HG03135 (cell line): ENCODE results near the gene CNTROB.
"Not testable (repeated sequence)": the region's sequence is repeated elsewhere in the genome, so short reads cannot be mapped to it uniquely, and the experiment has no call there.

Source experiments
- ATAC-seq: cut with Tn5 transposase; IDR thresholded peaks from one replicate; pipeline ENCODE4 v1.9.1; 2021; ENCODE audit warnings: mild to moderate bottlenecking, moderate library complexity; ENCODE audit not compliant: unreplicated experiment

Gene CNTROB

GRCh38 chr17:7940034-7940433 lies 8.0 kb downstream of the CNTROB start:
- no peak for ATAC-seq

- no peak for ATAC-seq
Observed at GRCh38 chr17:7940743-7941142, 8.7 kb downstream of the CNTROB start.

DNA sequence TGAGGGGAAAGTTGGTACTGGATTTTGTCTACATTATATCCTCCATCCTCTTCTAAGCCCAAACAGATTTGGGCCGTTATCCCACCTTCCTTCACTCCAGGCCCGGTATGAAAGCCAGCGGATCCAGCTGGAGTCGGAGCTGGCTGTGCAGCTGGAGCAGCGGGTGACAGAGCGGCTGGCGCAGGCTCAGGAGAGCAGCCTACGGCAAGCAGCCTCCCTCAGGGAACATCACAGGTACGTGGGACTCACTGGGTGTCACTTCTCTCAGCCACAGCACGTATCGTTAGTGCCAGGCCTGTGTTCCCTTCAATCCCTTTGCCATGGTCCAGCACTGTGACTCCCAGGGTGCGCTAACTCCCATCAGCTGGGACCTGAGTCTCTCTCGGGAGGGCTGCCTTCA lies 11.3 kb downstream of the CNTROB start:
- no peak for ATAC-seq

DNA sequence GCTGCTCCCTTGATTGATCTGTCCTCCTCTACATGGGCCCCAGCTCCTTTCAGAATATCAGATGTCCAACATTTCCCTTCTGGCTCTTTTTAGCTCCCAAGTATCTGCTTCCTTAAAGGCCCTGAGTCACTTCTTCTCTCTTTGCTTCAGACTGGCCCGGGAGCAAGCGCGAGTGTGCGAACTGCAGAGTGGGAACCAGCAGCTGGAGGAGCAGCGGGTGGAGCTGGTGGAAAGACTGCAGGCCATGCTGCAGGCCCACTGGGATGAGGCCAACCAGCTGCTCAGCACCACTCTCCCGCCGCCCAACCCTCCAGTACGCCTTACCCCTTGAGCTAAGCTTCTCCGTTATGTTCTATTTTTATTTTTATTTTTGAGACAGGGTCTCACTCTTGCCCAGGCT lies 12.3 kb downstream of the CNTROB start:
- no peak for ATAC-seq

DNA sequence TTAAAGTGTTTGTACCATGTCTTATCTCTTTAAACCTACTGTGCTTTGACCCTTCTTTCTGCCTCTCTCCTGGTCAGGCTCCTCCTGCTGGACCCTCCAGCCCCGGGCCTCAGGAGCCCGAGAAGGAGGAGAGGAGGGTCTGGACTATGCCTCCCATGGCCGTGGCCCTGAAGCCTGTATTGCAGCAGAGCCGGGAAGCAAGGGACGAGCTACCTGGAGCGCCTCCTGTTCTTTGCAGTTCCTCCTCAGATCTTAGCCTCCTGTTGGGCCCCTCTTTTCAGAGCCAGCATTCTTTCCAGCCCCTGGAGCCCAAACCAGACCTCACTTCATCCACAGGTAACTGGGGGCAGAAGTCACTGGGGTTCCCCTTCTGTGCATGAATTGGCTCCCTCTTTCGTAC lies 13.6 kb downstream of the CNTROB start:
- ATAC-seq, result no peak

GRCh38 chr17:7946441-7946840 lies 14.4 kb downstream of the CNTROB start:
- ATAC-seq, result no peak

DNA sequence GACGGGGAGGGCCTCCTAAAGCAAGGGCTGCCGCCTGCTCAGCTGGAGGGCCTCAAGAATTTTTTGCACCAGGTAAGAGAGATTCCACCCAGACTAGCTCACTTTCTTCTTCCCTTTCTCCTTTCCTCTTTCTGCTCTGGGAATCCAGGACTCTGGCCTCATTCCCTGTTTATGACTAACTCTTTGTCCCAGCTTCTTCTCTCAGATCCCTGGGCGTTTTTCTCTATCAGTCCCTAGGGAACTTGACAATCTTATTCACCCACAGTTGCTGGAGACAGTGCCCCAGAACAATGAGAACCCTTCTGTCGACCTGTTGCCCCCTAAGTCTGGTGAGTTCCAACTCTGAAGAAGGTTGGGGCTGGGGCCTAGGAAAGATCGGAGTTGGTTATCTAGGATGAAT lies 15.6 kb downstream of the CNTROB start:
- no peak for ATAC-seq

DNA sequence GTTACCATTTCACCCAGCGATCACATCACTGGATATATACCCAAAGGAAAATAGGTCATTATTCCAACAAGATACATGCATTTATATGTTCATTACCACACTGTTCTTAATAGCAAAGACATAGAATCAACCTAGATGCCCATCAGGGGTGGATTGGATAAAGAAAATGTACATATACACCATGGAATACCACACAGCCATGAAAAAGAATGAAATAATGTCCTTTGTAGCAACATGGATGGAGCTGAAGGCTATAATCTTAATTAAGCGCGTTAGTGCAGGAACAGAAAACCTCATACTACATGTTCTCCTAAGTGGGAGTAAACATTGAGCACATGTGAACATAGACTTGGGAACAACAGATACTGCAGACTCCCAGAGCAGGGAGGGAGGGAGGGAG lies 18.6 kb downstream of the CNTROB start:
- ATAC-seq, result no peak

- ATAC-seq, result peak; percentile 87
Observed at GRCh38 chr17:7951143-7951792, 19.3 kb downstream of the CNTROB start.

GRCh38 chr17:7953266-7953665 lies 21.3 kb downstream of the CNTROB start:
- ATAC-seq, result not testable (repeated sequence)

- ATAC-seq, result no peak
Observed at GRCh38 chr17:7955414-7956227, 23.6 kb downstream of the CNTROB start.

DNA sequence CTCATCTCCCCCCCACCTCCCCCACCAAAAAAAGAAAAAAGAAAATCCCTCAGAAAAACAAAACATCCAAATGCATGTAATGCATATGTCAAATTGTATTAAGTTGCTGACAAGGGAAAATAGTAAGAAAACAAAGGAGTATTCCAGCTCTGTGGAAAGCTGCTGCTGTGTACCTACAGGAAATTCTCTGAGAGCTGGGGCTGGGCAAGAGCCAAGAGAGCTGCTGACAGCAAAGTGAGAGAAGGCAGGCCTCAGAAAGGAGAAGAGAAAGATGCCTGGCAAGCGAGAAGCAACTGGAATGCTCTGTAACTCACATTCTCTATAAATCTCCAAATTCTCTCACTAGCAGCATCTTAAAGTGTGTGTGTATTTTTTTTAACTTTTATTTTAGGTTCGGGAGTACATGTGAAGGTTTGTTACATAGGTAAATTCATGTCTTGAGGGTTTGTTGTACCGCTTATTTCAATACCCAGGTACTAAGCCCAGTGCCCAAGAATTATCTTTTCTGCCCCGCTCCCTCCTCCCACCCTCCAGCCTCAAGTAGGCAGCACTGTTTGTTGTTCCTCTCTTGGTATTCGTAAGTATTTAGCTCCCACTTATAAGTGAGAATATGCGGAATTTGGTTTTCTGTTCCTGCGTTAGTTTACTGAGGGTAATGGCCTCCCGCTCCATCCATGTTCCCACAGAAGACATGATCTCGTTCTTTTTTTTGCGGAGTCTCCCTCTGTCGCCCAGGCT lies 24.4 kb downstream of the CNTROB start:
- no peak for ATAC-seq

- no peak for ATAC-seq
Observed at GRCh38 chr17:7959503-7960253, 27.7 kb downstream of the CNTROB start.

DNA sequence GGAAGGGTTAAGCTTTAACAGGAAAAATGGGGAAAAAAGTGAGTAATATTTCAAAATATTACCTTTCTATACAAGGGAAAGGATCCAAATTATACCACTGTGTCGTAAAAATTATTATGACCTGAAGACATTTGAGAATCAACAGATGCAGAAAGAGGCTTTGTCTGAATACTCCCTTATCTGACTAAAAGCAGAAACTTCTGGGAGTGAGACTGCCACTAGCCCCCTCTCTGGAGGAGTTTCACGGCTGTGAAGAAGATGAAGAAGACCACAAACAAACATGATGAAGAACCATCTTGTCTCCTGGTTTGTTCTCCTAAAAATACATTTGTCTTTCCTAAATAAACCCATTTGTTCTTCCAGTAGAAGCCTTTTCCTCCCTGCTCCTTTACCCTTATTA lies 29.4 kb downstream of the CNTROB start:
- ATAC-seq, result no peak

GRCh38 chr17:7967751-7968150 lies 35.7 kb downstream of the CNTROB start:
- no peak for ATAC-seq

DNA sequence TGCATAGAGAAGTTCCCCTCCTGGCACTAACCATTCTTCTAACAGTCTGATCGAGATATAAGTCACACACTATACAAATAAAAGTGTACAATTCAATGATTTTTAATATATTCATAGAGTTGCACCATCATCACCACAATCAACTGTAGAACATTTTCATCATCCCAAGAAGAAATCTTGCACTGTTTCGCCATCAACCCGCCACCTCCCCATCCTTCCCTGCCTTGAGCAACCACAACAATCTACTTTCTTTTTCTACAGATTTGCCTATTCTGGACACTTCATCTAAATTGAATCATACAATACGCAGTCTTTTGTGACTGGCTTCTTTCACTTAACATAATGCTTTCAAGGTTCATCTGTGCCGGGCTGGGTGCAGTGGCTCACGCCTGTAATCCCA lies 37.4 kb downstream of the CNTROB start:
- ATAC-seq, result no peak

DNA sequence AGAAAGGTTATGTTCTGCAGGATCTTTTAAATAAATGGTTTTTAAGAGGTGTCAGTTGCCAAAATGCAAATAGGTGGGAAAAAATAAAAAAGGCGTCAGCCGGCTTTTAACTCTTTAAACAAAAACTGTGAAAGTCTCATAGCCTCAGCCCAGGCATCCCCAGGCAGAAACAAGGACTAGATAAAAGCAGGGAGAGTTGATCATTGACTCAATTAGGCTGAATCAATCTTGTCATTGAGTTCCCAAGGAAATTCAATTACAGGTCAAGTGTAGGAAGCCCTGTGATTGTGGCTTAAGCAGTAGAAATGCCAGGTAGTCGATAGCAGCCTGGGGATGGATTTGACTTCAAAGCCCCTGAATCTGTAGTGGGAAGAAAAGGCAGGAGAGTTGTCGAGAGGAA lies 39.6 kb downstream of the CNTROB start:
- ATAC-seq, result no peak

DNA sequence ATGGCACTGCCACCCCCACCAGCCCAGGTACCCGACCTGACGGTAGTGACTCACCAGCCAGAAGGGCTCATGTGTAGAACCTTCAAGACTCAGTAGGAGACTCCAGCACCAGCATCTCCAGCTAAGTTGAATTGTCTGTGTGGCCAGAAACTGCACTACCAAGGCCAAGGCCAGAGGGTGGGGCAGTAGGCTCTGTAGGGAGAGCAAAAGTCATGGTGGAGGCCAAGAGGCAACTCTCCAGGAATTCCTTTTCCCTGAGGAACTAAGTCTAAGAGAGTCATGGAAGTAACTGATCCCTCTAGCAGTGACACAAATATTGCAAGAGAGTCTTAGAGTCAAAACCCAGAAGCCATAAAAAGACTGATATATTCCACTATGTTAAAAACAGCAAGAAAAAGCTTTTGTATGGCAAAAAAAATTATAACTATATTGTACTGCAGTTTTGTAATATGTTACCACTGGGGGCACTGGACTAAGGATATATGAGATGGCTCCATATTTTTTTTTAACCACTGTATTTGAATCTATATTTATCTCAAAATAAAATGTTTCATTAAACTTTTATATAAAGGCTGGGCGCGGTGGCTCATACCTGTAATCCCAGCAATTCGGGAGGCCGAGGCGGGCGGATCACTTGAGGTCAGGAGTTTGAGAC lies 40.3 kb downstream of the CNTROB start:
- ATAC-seq, result no peak

DNA sequence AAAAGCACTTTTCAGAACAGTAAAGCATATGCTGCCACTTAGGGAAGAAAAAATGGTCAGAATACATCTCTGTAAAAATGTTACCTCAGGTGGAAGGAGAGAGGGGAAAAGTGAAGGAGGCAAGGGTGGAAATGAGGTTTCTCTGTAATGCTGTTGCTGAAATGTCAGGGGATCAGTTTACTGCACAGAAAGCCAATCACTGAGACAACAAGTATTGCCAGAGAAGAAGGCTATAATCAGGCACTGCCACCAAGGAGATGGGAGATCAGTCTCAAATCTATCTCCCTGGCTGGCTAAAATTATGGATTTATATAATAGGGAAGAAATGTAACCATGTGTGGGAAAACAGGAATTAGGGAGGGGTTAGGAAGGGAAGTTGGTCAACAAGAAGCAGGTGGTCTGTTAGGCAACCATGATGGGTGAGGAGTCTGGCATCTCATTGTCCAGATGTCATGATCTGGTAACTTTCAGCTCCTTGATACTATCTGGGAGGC lies 42.7 kb downstream of the CNTROB start:
- no peak for ATAC-seq

DNA sequence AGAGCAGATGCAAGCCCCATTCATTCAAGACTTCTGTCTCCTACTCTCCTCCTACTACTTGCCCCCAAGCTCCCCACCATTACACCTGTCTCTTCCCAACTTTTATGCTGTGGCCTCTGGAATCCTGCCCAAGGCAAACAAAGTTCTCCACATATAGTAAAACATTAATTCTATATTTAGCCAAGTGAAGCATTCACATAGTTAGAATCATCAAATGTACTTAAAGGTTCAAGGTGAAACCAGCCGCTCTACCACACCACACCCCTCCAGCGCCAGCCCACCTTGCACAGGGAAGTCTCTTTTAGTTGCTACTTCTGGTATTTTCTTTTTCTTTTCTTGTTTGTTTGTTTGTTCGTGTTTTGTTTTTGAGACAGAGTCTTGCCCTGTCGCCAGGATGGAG lies 45.0 kb downstream of the CNTROB start:
- no peak for ATAC-seq
